ENCODE data around the gene FRMD8. TPM values are rescaled to one million over a fixed set of nuclear protein-coding genes. Genes with fewer than 3 reads are reported as not detected.

Gene FRMD8
- total RNA-seq, 1 donor from 2014 or later = 11.1 TPM

DNA sequence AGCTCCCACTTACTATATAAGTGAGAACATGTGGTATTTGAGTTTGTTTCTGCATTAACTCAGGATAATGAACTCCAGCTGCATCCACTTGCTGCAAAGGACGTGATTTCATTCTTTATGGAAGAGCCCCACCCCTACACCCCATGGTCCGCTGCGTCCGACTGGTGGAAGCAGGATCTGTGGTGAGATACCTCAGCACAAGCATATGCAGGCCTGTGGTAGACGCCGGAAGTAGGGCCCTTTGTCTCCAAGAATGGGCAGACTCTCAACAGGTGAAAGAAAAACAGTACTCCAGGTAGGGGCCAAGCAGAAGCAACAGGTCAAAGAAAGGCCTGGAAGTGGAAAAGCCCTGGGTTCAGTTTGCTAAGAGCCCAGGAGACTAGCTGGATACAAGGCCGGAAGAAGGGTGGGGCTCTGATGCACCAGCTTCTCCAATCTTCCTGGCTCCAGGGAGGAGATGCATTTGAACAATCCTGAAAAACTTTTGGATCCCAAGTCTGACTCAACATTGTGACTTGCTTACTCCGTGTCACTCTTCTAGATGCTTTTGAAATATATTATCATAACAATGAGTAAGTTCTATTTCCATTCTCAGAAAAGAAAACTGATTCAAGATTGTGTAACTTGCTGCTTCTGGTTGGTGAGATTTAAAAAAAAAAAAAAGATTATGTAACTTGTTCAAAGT lies 66.5 kb downstream of the FRMD8 start:
- peaks cover 10% of the 10 kb centered on the region for H3K27me3 Mint-ChIP-seq (ENCODE audit: unreplicated experiment)
- TF ChIP-seq CTCF (IDR thresholded peaks at IDR 0.05; ENCODE audit: partially characterized antibody, unreplicated experiment) = no peak
- no peak for DNase-seq

GRCh38 chr11:65454311-65454695 lies 67.9 kb downstream of the FRMD8 start:
- Mint-ChIP-seq H3K27ac (ENCODE audit: unreplicated experiment) (no peak overlapping the region), H3K4me1 (ENCODE audit: low read depth, unreplicated experiment) (peaks cover 12% of the 10 kb centered on the region), H3K36me3 (ENCODE audit: unreplicated experiment) (peaks cover 13% of the 10 kb centered on the region), H3K27me3 (ENCODE audit: unreplicated experiment) (peaks cover 13% of the 10 kb centered on the region), H3K9me3 (ENCODE audit: unreplicated experiment) (peaks cover 13% of the 10 kb centered on the region), H3K4me3 (ENCODE audit: unreplicated experiment) (peak overlapping the region; percentile 85)
- no peak for TF ChIP-seq CTCF (IDR thresholded peaks at IDR 0.05; ENCODE audit: partially characterized antibody, unreplicated experiment)
- no peak for DNase-seq

More for the DNA sequence above, 66.5 kb downstream of the FRMD8 start:
- H3K4me1 Mint-ChIP-seq (ENCODE audit: low read depth, unreplicated experiment) = peaks cover 12% of the 10 kb centered on the region
- peaks cover 13% of the 10 kb centered on the region for H3K9me3 Mint-ChIP-seq (ENCODE audit: unreplicated experiment)
- H3K36me3 Mint-ChIP-seq (ENCODE audit: unreplicated experiment) = peaks cover 15% of the 10 kb centered on the region
- peak overlapping the region; percentile 38 for H3K27ac Mint-ChIP-seq (ENCODE audit: unreplicated experiment)
- H3K4me3 Mint-ChIP-seq (ENCODE audit: unreplicated experiment) = peak overlapping the region; percentile 23

DNA sequence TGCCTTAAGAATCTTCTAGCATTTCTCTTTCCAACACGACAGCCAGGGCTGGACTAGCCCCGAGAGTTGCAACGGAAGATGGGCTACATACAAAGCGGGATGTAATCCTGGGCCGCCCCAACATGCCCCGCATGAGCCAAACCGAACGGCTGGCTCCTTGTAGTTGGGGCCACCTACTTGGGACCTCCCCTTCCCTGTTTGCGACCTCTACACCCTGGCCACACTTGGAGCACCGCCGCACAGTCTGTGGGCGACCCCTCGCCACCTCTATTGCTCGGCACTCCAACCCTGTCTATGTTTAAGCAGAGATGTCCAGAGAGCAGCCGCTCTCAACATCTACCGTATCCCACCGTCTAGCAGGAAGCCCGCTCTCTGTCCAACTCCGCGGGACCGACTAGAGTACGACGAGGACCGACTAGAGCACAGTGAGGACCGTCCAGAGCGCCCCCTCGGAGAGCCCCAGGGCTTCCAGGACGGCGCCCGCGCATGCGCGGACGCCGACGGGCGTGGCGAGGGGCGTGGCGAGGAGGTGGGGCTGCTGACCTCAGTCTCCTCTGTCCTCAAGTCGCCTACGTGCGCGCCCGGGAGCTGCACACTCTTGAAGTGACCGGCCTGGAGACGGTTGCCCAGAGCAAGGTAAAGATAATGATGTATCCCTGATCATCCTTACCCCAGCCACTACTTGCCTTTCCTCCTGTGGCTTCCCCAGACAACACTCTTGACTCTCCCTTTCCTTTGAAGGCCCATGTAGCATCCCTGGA lies 68.4 kb downstream of the FRMD8 start:
- peaks cover 15% of the 10 kb centered on the region for H3K27me3 Mint-ChIP-seq (ENCODE audit: unreplicated experiment)
- peak overlapping the region; percentile 85 for H3K4me3 Mint-ChIP-seq (ENCODE audit: unreplicated experiment)
- peak; percentile 79 for DNase-seq
- no peak for TF ChIP-seq CTCF (IDR thresholded peaks at IDR 0.05; ENCODE audit: partially characterized antibody, unreplicated experiment)
- peaks cover 10% of the 10 kb centered on the region for H3K36me3 Mint-ChIP-seq (ENCODE audit: unreplicated experiment)
- peaks cover 13% of the 10 kb centered on the region for H3K9me3 Mint-ChIP-seq (ENCODE audit: unreplicated experiment)
- H3K4me1 Mint-ChIP-seq (ENCODE audit: low read depth, unreplicated experiment) = peaks cover 12% of the 10 kb centered on the region
- H3K27ac Mint-ChIP-seq (ENCODE audit: unreplicated experiment) = peak overlapping the region; percentile 52

- DNase-seq = no peak
- Mint-ChIP-seq H3K4me3 (ENCODE audit: unreplicated experiment) (no peak overlapping the region), H3K36me3 (ENCODE audit: unreplicated experiment) (peaks cover 10% of the 10 kb centered on the region), H3K27me3 (ENCODE audit: unreplicated experiment) (peaks cover 19% of the 10 kb centered on the region), H3K9me3 (ENCODE audit: unreplicated experiment) (peaks cover 13% of the 10 kb centered on the region), H3K27ac (ENCODE audit: unreplicated experiment) (no peak overlapping the region), H3K4me1 (ENCODE audit: low read depth, unreplicated experiment) (peaks cover 12% of the 10 kb centered on the region)
- no peak for TF ChIP-seq CTCF (IDR thresholded peaks at IDR 0.05; ENCODE audit: partially characterized antibody, unreplicated experiment)
These were observed 70.0 kb downstream of the FRMD8 start for GRCh38 chr11:65456418-65456817.

GRCh38 chr11:65459552-65459951 lies 73.1 kb downstream of the FRMD8 start:
- Mint-ChIP-seq H3K27me3 (ENCODE audit: unreplicated experiment) (peaks cover 15% of the 10 kb centered on the region), H3K9me3 (ENCODE audit: unreplicated experiment) (peaks cover 10% of the 10 kb centered on the region), H3K4me1 (ENCODE audit: low read depth, unreplicated experiment) (peaks cover 10% of the 10 kb centered on the region), H3K27ac (ENCODE audit: unreplicated experiment) (no peak overlapping the region), H3K4me3 (ENCODE audit: unreplicated experiment) (no peak overlapping the region), H3K36me3 (ENCODE audit: unreplicated experiment) (peaks cover 10% of the 10 kb centered on the region)
- TF ChIP-seq CTCF (IDR thresholded peaks at IDR 0.05; ENCODE audit: partially characterized antibody, unreplicated experiment) = no peak
- no peak for DNase-seq

Data from glutamatergic neuron (in vitro differentiated cells).